Measurements from ENCODE around the gene LRP1. TPM values are rescaled to one million over a fixed set of nuclear protein-coding genes. Genes with fewer than 3 reads are reported as not detected.
A peak's percentile ranks its signal among the peaks of the same experiment; 100 is the strongest.

Gene LRP1
- total and polyA plus RNA-seq, 2 experiments from 2014 or later: 28.5 to 77.5 TPM

- H3K27ac ChIP-seq: no peak overlapping the region
- no peak overlapping the region for H3K4me3 ChIP-seq
- no peaks in the 10 kb centered on the region for H3K27me3 ChIP-seq
- H3K9me3 ChIP-seq (ENCODE audit: low read depth): no peaks in the 10 kb centered on the region
- TF ChIP-seq, protein P1, sequence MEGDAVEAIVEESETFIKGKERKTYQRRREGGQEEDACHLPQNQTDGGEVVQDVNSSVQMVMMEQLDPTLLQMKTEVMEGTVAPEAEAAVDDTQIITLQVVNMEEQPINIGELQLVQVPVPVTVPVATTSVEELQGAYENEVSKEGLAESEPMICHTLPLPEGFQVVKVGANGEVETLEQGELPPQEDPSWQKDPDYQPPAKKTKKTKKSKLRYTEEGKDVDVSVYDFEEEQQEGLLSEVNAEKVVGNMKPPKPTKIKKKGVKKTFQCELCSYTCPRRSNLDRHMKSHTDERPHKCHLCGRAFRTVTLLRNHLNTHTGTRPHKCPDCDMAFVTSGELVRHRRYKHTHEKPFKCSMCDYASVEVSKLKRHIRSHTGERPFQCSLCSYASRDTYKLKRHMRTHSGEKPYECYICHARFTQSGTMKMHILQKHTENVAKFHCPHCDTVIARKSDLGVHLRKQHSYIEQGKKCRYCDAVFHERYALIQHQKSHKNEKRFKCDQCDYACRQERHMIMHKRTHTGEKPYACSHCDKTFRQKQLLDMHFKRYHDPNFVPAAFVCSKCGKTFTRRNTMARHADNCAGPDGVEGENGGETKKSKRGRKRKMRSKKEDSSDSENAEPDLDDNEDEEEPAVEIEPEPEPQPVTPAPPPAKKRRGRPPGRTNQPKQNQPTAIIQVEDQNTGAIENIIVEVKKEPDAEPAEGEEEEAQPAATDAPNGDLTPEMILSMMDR (IDR thresholded peaks at IDR 0.05; ENCODE audit: low read depth, low read length): no peak
- peaks cover 15% of the 10 kb centered on the region for H3K36me3 ChIP-seq
- peaks cover 7% of the 10 kb centered on the region for H3K4me1 ChIP-seq (ENCODE audit: low read depth)
- DNase-seq (ENCODE audit: low read depth in 1 of 2, low spot score in 1 of 2): no peak
Observed at GRCh38 chr12:57092876-57093414, 35.3 kb upstream of the LRP1 start.

GRCh38 chr12:57093415-57094207 lies 34.7 kb upstream of the LRP1 start:
- H3K36me3 ChIP-seq: peaks cover 15% of the 10 kb centered on the region
- no peaks in the 10 kb centered on the region for H3K27me3 ChIP-seq
- H3K4me1 ChIP-seq (ENCODE audit: low read depth): peaks cover 11% of the 10 kb centered on the region
- H3K4me3 ChIP-seq: no peak overlapping the region
- TF ChIP-seq, protein P1 (IDR thresholded peaks at IDR 0.05; ENCODE audit: low read depth, low read length): peak; percentile 59
- peak; percentile 70 to 93 for DNase-seq (ENCODE audit: low read depth in 1 of 2, low spot score in 1 of 2)
- H3K9me3 ChIP-seq (ENCODE audit: low read depth): no peaks in the 10 kb centered on the region
- peak overlapping the region; percentile 62 for H3K27ac ChIP-seq

GRCh38 chr12:57094208-57095160 lies 33.8 kb upstream of the LRP1 start:
- peak overlapping the region; percentile 62 for H3K27ac ChIP-seq

DNA sequence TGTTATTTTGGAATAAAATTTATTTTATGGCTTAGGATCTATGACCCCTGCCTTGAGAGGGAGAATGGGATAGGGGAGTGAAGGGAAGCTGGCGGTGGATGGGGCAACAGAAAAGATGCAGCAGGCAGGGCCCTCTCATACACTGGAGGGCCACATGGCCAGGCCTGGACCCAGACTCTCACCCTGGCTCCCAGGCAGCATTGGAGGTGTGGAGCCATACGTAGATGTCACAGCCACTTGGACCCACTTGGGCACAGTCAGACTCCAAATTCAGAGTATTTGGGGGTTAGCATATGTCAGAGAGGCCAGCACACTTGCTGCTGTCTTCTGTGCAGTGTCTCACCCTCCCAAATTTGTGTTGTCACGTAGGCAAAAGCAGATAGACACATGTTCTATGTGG lies 32.8 kb upstream of the LRP1 start:
- H3K27ac ChIP-seq: peak overlapping the region; percentile 62
- DNase-seq (ENCODE audit: low read depth in 1 of 2, low spot score in 1 of 2): no peak
- H3K4me1 ChIP-seq (ENCODE audit: low read depth): peaks cover 10% of the 10 kb centered on the region
- no peak overlapping the region for H3K4me3 ChIP-seq
- H3K27me3 ChIP-seq: no peaks in the 10 kb centered on the region
- no peaks in the 10 kb centered on the region for H3K9me3 ChIP-seq (ENCODE audit: low read depth)
- TF ChIP-seq, protein P1 (IDR thresholded peaks at IDR 0.05; ENCODE audit: low read depth, low read length): no peak
- peaks cover 15% of the 10 kb centered on the region for H3K36me3 ChIP-seq

More at GRCh38 chr12:57094208-57095160, 33.8 kb upstream of the LRP1 start:
- DNase-seq (ENCODE audit: low read depth in 1 of 2, low spot score in 1 of 2): no peak
- no peaks in the 10 kb centered on the region for H3K9me3 ChIP-seq (ENCODE audit: low read depth)
- H3K27me3 ChIP-seq: no peaks in the 10 kb centered on the region
- H3K4me3 ChIP-seq: no peak overlapping the region
- H3K4me1 ChIP-seq (ENCODE audit: low read depth): peaks cover 12% of the 10 kb centered on the region
- peaks cover 15% of the 10 kb centered on the region for H3K36me3 ChIP-seq
- TF ChIP-seq, protein P1 (IDR thresholded peaks at IDR 0.05; ENCODE audit: low read depth, low read length): no peak

DNA sequence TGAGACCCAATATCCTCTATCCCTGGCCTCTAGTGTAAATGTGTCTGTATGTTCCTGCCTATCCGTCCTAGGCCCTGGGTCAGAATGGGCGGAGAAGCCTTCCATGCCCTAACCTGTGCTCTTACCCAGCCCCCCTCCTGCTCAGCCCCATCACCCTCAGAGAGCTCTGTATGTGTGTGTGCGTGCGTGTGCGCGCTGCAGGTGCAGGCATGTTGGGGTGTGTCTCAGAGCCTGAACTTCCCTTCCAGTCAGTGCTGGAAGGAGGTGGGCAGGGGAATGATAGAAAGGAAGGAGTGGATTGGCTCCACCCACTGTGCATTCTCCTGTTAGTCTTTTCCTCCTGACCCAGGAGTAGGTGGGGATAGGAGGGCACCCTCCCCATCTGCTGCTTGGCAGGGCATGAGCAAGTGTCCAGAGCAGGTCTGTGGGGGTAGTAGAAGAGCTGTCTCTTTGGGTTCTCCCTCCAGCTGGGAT lies 32.1 kb upstream of the LRP1 start:
- peak in 1 of 2 donors; percentile 41 for DNase-seq (ENCODE audit: low read depth in 1 of 2, low spot score in 1 of 2)
- H3K27ac ChIP-seq: peak overlapping the region; percentile 16
- no peak overlapping the region for H3K4me3 ChIP-seq
- peaks cover 15% of the 10 kb centered on the region for H3K36me3 ChIP-seq
- H3K27me3 ChIP-seq: no peaks in the 10 kb centered on the region
- H3K9me3 ChIP-seq (ENCODE audit: low read depth): no peaks in the 10 kb centered on the region
- TF ChIP-seq, protein P1 (IDR thresholded peaks at IDR 0.05; ENCODE audit: low read depth, low read length): no peak
- peaks cover 7% of the 10 kb centered on the region for H3K4me1 ChIP-seq (ENCODE audit: low read depth)

Measured in cardiac muscle cell (in vitro differentiated cells and primary cell).